Keratinocyte (primary cell): ENCODE data around the gene SLC9A6. TPM values are rescaled to one million over a fixed set of nuclear protein-coding genes. Genes with fewer than 3 reads are reported as not detected.

Experiments used
- DNase-seq: peaks from one replicate; pipeline ENCODE4 v3.0.0-alpha.2; 2011; ENCODE audit warnings: low read depth, missing footprints, low spot score
- FAIRE-seq: peaks from 2 replicates; lab custom pipeline; 2011; peaks lifted over from hg19 to GRCh38; lab: Jason Lieb, UNC
- H2AFZ ChIP-seq: 2 replicates; pipeline ENCODE4 v1.6.0; 2012; ENCODE audit warnings: low read length, control low read depth, inconsistent platforms; ENCODE audit not compliant: control insufficient read depth
- H3K27ac ChIP-seq: 2 replicates; pipeline ENCODE4 v1.5.1; 2011; ENCODE audit warnings: low read length; ENCODE audit not compliant: control insufficient read depth, insufficient read depth
- H3K27me3 ChIP-seq: 3 replicates; pipeline ENCODE4 v1.6.0; 2011; ENCODE audit warnings: low read length; ENCODE audit not compliant: control insufficient read depth, insufficient read depth; ENCODE audit errors: extremely low read depth
- H3K36me3 ChIP-seq, 2 experiments: 2 replicates in 1 of 2; 3 replicates in 1 of 2; pipeline ENCODE4 v1.5.1; 2011; ENCODE audit warnings: low read length in 2 of 2, mild to moderate bottlenecking in 1 of 2; ENCODE audit not compliant: control insufficient read depth in 2 of 2, insufficient read depth in 2 of 2; ENCODE audit errors: extremely low read depth in 1 of 2
- H3K4me1 ChIP-seq: 3 replicates; pipeline ENCODE4 v1.5.1; 2011; ENCODE audit warnings: low read length; ENCODE audit not compliant: control insufficient read depth, insufficient read depth; ENCODE audit errors: extremely low read depth
- H3K4me2 ChIP-seq: 3 replicates; pipeline ENCODE4 v1.6.0; 2011; ENCODE audit warnings: low read depth, low read length; ENCODE audit not compliant: control insufficient read depth, insufficient read depth; ENCODE audit errors: extremely low read depth
- H3K4me3 ChIP-seq, 3 experiments: fragments of 200-600 bp in 1 of 3; sonication (generic) in 1 of 3; 2 replicates in 2 of 3; 3 replicates in 1 of 3; pipeline ENCODE4 v1.5.1; 2011 to 2016; ENCODE audit warnings: low read length in 3 of 3, mild to moderate bottlenecking in 3 of 3, control low read depth in 2 of 3, inconsistent platforms in 1 of 3, low read depth in 1 of 3, mixed read lengths in 1 of 3, mixed run types in 1 of 3, moderate library complexity in 1 of 3; ENCODE audit not compliant: control insufficient read depth in 2 of 3, insufficient read depth in 2 of 3; ENCODE audit errors: extremely low read depth in 1 of 3
- H3K79me2 ChIP-seq: 2 replicates; pipeline ENCODE4 v1.6.0; 2012; ENCODE audit warnings: low read length; ENCODE audit not compliant: control insufficient read depth, insufficient read depth
- H3K9ac ChIP-seq: 3 replicates; pipeline ENCODE4 v1.6.0; 2011; ENCODE audit warnings: low read length; ENCODE audit not compliant: control insufficient read depth, insufficient read depth; ENCODE audit errors: extremely low read depth
- H3K9me1 ChIP-seq: 3 replicates; pipeline ENCODE4 v1.6.0; 2011; ENCODE audit warnings: low read length; ENCODE audit not compliant: control insufficient read depth, insufficient read depth; ENCODE audit errors: extremely low read depth
- H3K9me3 ChIP-seq: 2 replicates; pipeline ENCODE4 v1.5.1; 2012; ENCODE audit warnings: low read depth, low read length; ENCODE audit not compliant: control insufficient read depth
- H4K20me1 ChIP-seq: 3 replicates; pipeline ENCODE4 v1.6.0; 2011; ENCODE audit warnings: low read length; ENCODE audit not compliant: control insufficient read depth, insufficient read depth; ENCODE audit errors: extremely low read depth
- EZH2 ChIP-seq: IDR thresholded peaks from one replicate; pipeline ENCODE4 v1.6.1; 2012; ENCODE audit warnings: inconsistent platforms, mild to moderate bottlenecking, low read length, moderate library complexity
- dilution Hi-C: fragments of 300-500 bp; cut with MboI; formaldehyde crosslinking; loops from one replicate; pipeline ENCODE4 v1.7.0; 2020; ENCODE audit warnings: low sequenced_read_pairs; ENCODE audit not compliant: extremely low pct_ligation_motif_present
- polyA plus RNA-seq, 5 experiments: library from polyadenylated mRNA; depleted of rRNA in 3 of 5; stranded (reverse) in 3 of 5; stranded (forward) in 1 of 5; unstranded in 1 of 5; fragments of >200 nt; gene quantifications; 1 replicate in 1 of 5; 2 replicates in 3 of 5; 3 replicates in 1 of 5; pipeline versions ENCODE4 v1.2.1 to v1.2.3, GENCODE V29; 2011 to 2012; ENCODE audit warnings: missing spikeins in 2 of 5, low read depth in 1 of 5, low replicate concordance in 1 of 5
- TF ChIP-seq, protein P1 (sequence below), 3 experiments: IDR thresholded peaks in 1 of 3; conservative IDR thresholded peaks in 1 of 3; optimal IDR thresholded peaks in 1 of 3; 2 replicates in 2 of 3; 3 replicates in 1 of 3; pipeline versions ENCODE3 to v1.5.1; 2011; ENCODE audit warnings: low read length in 3 of 3, mild to moderate bottlenecking in 3 of 3, moderate library complexity in 2 of 3, control low read depth in 1 of 3, inconsistent platforms in 1 of 3; ENCODE audit not compliant: insufficient read depth in 2 of 3; ENCODE audit errors: extremely low read depth in 1 of 3

The SLC9A6 gene
- polyA plus RNA-seq, 1 donor (not counting 4 experiments of a cell fraction or from before 2014, with no cell fraction given): 17.4 TPM

DNA sequence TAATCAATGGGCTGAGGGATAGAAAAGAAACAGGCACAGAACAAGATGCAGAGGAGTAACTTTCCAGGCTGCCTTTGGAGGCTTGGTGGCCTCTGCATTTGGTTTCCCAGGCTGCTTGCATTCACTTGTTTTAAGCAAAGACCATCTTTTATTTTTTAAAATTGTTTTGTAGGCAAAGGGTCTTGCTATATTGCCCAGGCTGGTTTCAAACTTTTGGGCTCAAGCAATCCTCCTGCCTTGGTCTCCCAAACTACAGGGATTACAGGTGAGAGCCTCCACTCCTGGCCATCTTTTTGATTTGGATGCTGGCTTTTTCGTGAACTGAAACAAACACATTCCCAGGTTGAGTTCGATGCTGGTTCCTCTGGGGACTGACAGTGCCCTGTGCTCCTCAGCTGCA is 74.1 kb downstream of the SLC9A6 start:
- Histone ChIP-seq H3K4me1 (no peaks in the 10 kb centered on the region), H3K36me3 (no peaks in the 10 kb centered on the region), H4K20me1 (no peaks in the 10 kb centered on the region), H2AFZ (no peak overlapping the region), H3K9ac (no peak overlapping the region), H3K9me3 (no peaks in the 10 kb centered on the region), H3K9me1 (no peaks in the 10 kb centered on the region), H3K27me3 (no peaks in the 10 kb centered on the region), H3K27ac (no peak overlapping the region), H3K4me3 (no peak overlapping the region), H3K4me2 (no peak overlapping the region), H3K79me2 (no peaks in the 10 kb centered on the region)
- TF ChIP-seq EZH2: no peak
- TF ChIP-seq, protein P1, sequence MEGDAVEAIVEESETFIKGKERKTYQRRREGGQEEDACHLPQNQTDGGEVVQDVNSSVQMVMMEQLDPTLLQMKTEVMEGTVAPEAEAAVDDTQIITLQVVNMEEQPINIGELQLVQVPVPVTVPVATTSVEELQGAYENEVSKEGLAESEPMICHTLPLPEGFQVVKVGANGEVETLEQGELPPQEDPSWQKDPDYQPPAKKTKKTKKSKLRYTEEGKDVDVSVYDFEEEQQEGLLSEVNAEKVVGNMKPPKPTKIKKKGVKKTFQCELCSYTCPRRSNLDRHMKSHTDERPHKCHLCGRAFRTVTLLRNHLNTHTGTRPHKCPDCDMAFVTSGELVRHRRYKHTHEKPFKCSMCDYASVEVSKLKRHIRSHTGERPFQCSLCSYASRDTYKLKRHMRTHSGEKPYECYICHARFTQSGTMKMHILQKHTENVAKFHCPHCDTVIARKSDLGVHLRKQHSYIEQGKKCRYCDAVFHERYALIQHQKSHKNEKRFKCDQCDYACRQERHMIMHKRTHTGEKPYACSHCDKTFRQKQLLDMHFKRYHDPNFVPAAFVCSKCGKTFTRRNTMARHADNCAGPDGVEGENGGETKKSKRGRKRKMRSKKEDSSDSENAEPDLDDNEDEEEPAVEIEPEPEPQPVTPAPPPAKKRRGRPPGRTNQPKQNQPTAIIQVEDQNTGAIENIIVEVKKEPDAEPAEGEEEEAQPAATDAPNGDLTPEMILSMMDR (optimal IDR thresholded peaks at IDR 0.05 in 1 of 3, IDR thresholded peaks at IDR 0.05 in 1 of 3, conservative IDR thresholded peaks at IDR 0.05 in 1 of 3; ENCODE audit: extremely low read depth in 1 of 3, insufficient read depth in 2 of 3, low read length in 3 of 3): no peak
- dilution Hi-C loops: no loop called here
- no peak for DNase-seq
- no peak for FAIRE-seq

- no peaks in the 10 kb centered on the region for H3K4me1 ChIP-seq
- H3K36me3 ChIP-seq: no peaks in the 10 kb centered on the region
- DNase-seq: no peak
- no peaks in the 10 kb centered on the region for H3K9me1 ChIP-seq
- TF ChIP-seq EZH2: no peak
- TF ChIP-seq, protein P1 (optimal IDR thresholded peaks at IDR 0.05 in 1 of 3, IDR thresholded peaks at IDR 0.05 in 1 of 3, conservative IDR thresholded peaks at IDR 0.05 in 1 of 3; ENCODE audit: extremely low read depth in 1 of 3, insufficient read depth in 2 of 3, low read length in 3 of 3): no peak
- FAIRE-seq: no peak
- no peak overlapping the region for H3K9ac ChIP-seq
- H3K79me2 ChIP-seq: no peaks in the 10 kb centered on the region
- no peaks in the 10 kb centered on the region for H4K20me1 ChIP-seq
- no peak overlapping the region for H3K4me3 ChIP-seq
- no peaks in the 10 kb centered on the region for H3K9me3 ChIP-seq
- no peak overlapping the region for H2AFZ ChIP-seq
- dilution Hi-C loops: no loop called here
- no peak overlapping the region for H3K4me2 ChIP-seq
- H3K27me3 ChIP-seq: no peaks in the 10 kb centered on the region
- H3K27ac ChIP-seq: no peak overlapping the region
Measured at GRCh38 chrX:136061286-136061685, 76.1 kb downstream of the SLC9A6 start.
